CD4-positive, alpha-beta T cell treated with Interleukin-2 at 100 ng/mL for 4 hours (primary cell): ENCODE data around the gene SH2D3C.

Source experiments
- DNase-seq: peaks from one replicate; pipeline ENCODE4 v3.0.0-alpha.2; 2020; ENCODE audit warnings: low spot score

Gene SH2D3C

DNA sequence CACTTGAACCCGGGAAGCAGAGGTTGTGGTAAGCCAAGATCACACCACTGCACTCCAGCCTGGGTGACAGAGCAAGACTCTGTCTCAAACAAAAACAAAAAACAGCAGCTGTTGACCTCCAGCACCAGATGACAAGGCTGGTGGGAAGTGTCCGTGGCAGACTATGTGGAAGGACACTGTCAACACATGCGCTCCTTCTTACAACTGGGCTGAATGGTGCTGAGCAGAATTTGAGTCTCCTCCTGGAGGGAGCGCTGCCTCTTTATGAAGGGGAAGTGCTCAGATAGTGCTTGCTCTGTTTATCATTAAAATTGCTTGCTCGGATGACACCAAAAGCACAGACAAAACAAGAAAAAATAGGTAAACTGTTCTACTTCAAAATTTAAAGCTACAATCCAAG lies 80.9 kb downstream of the SH2D3C start:
- DNase-seq, result no peak

DNA sequence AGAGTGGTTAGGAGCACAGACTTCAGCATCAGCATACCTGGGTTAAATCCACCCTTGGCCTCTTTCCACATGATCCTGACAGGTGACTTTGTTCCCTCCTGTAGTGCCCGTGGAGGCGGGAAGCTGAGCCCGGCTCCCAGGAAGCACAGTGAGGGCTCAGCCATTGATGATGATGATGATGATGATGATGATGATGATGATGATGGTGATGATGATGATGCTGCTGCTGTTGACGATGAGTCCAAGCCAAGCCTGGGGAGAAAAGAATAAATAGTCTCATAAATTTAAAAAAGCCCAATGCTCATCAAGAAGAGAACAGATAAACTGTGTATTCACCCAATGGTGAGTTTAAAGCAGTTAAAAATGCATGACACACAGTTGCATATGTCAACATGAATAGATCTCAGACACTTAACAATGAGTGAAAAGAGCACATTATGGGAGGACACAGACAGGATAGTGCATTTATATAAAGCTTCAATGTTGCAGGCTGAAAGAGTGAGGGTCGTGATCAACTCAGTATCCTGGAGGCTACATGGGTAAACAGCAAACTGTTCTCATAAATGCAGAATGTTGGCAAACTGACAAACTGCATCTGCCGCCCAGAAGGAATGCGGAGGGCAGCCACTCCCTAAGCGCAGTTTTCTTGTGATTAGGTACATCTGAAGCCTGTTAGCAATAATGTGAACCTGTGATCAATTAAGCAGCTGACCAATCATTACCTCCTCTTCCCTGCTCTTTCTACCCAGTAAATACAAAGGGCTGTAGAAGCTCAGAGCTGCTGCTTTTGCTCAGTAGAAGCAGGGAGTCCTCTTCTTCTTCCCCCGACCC lies 83.4 kb downstream of the SH2D3C start:
- no peak for DNase-seq

DNA sequence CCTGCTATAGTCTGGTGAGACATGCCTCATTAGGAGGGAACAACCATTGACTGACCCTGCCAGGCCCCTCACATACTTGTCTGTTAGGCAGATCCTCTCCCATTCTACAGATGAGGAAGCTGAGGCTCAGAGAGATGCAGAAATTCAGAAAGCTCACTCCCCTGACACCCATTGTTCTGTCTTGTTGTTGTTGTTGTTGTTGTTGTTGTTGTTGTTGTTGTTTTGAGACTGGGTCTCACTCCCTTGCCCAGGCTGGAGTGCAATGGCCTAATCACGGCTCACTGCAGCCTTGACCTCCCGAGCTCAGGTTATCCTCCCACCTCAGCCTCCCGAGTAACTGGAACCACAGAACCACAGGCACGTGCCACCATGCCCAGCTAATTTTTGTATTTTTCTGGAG lies 84.8 kb downstream of the SH2D3C start:
- DNase-seq, result no peak

- DNase-seq, result no peak
Observed at GRCh38 chr9:127693143-127693542, 85.3 kb downstream of the SH2D3C start.

GRCh38 chr9:127692071-127692470 lies 86.4 kb downstream of the SH2D3C start:
- DNase-seq, result no peak

- DNase-seq, result no peak
Observed at GRCh38 chr9:127690735-127691134, 87.7 kb downstream of the SH2D3C start.

DNA sequence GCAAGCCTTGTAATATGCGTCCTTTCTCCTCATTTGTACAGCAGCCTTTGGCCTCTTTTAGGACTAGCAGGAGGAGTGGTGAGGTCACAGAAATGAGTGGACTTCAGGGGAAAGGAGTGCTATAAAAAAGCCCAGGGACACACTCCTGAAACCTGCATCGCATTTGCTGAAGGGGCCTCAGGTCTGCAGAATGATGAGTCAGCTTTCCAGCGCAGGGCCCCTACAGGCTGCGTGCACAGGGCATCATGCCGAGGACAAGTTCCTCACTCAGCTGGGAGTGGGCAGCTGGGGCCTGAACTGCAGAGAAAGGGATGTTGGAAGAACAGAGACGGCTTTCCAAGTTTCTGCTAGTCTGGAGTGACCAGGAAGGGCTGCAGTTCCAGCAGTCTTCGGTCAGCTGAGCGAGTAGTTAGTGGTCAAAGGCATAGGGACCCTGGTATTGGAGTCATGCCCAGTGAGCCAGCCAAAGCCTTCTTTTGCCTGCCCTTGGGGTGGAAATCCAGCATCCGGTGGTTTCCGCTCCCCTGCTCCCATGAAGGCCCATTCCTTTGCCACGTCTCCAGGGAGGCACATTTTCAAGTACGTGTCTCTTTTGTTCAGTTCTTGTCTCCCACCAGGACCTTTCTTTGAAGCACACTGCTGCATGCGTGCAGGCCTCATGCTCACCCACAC lies 89.0 kb downstream of the SH2D3C start:
- no peak for DNase-seq
